WTC11 (cell line): ENCODE results near the gene HIPK2. TPM values are rescaled to one million over a fixed set of nuclear protein-coding genes. Genes with fewer than 3 reads are reported as not detected.

Experiments used
- ATAC-seq: fragments of 200-7000 bp; cut with Tn5 transposase; 2 replicates; pipeline ENCODE4 v1.10.0; 2021; ENCODE audit warnings: mild to moderate bottlenecking, moderate library complexity
- CTCF ChIA-PET: fragments of 300-600 bp; sonication (Branson Sonifier 250); formaldehyde crosslinking; loops from one replicate; lab custom pipeline; 2021; ENCODE audit warnings: antibody characterized with exemption; lab: Charles Lee
- POLR2A ChIA-PET: fragments of 350-600 bp; sonication (Branson Sonifier 250); formaldehyde crosslinking; loops from one replicate; lab custom pipeline; 2021; ENCODE audit warnings: antibody characterized with exemption; lab: Charles Lee
- DNase-seq: peaks from one replicate; pipeline ENCODE4 v3.0.0; 2021; ENCODE audit warnings: low spot score
- H3K27ac Mint-ChIP-seq: 2 replicates; pipeline ENCODE4 v1.8.0; 2021; ENCODE audit warnings: mixed read lengths
- H3K27me3 Mint-ChIP-seq: 2 replicates; pipeline ENCODE4 v1.8.0; 2021; ENCODE audit warnings: low read depth, mild to moderate bottlenecking, moderate library complexity, mixed read lengths
- H3K36me3 Mint-ChIP-seq: 2 replicates; pipeline ENCODE4 v1.8.0; 2021; ENCODE audit warnings: mixed read lengths
- H3K4me1 Mint-ChIP-seq: 2 replicates; pipeline ENCODE4 v1.8.0; 2022; ENCODE audit warnings: mixed read lengths
- H3K4me3 Mint-ChIP-seq: 2 replicates; pipeline ENCODE4 v1.8.0; 2021; ENCODE audit warnings: mild to moderate bottlenecking, moderate library complexity, mixed read lengths
- H3K9me3 Mint-ChIP-seq: 2 replicates; pipeline ENCODE4 v1.8.0; 2021; ENCODE audit warnings: mixed read lengths
- ARID4B ChIP-seq: sonication (generic); formaldehyde crosslinking; IDR thresholded peaks from 2 replicates; pipeline ENCODE4 v1.8.0; 2023; ENCODE audit warnings: missing genetic modification reagents, mild to moderate bottlenecking, borderline replicate concordance
- FOXJ3 ChIP-seq: sonication (generic); formaldehyde crosslinking; IDR thresholded peaks from 2 replicates; pipeline ENCODE4 v1.9.0; 2021; ENCODE audit warnings: missing genetic modification reagents, mild to moderate bottlenecking, borderline replicate concordance
- FOXP1 ChIP-seq: sonication (generic); formaldehyde crosslinking; IDR thresholded peaks from 2 replicates; pipeline ENCODE4 v1.8.0; 2022; ENCODE audit warnings: missing genetic modification reagents, mild to moderate bottlenecking, moderate library complexity, borderline replicate concordance
- HMGA2 ChIP-seq: fragments of 250-450 bp; sonication (Bioruptor Pico); IDR thresholded peaks from 2 replicates; pipeline ENCODE4 v1.4.0; 2021; ENCODE audit warnings: mild to moderate bottlenecking, moderate library complexity
- IRF2 ChIP-seq: sonication (generic); formaldehyde crosslinking; IDR thresholded peaks from 2 replicates; pipeline ENCODE4 v1.8.0; 2022; ENCODE audit warnings: low read depth, missing genetic modification reagents, borderline replicate concordance
- JAZF1 ChIP-seq: fragments of 250-450 bp; sonication (Bioruptor Pico); IDR thresholded peaks from 2 replicates; pipeline ENCODE4 v1.9.0; 2021; ENCODE audit warnings: moderate library complexity, mild to moderate bottlenecking, inconsistent platforms
- MAX ChIP-seq: sonication (generic); formaldehyde crosslinking; IDR thresholded peaks from 2 replicates; pipeline ENCODE4 v1.8.0; 2022; ENCODE audit warnings: mild to moderate bottlenecking, missing genetic modification reagents
- MXD4 ChIP-seq: fragments of 250-450 bp; sonication (Bioruptor Pico); IDR thresholded peaks from 2 replicates; pipeline ENCODE4 v1.8.0; 2021; ENCODE audit warnings: mild to moderate bottlenecking, moderate library complexity, borderline replicate concordance
- NR1H2 ChIP-seq: sonication (generic); formaldehyde crosslinking; IDR thresholded peaks from 2 replicates; pipeline ENCODE4 v1.9.0; 2021; ENCODE audit warnings: mild to moderate bottlenecking, moderate library complexity, missing genetic modification reagents
- SP1 ChIP-seq: sonication (generic); formaldehyde crosslinking; conservative IDR thresholded peaks from 2 replicates; pipeline ENCODE4 v1.8.1; 2022; ENCODE audit warnings: missing genetic modification reagents
- ZMAT4 ChIP-seq: fragments of 250-450 bp; sonication (Bioruptor Pico); IDR thresholded peaks from 2 replicates; pipeline ENCODE4 v1.9.0; 2021; ENCODE audit warnings: mild to moderate bottlenecking
- total RNA-seq: library from RNA; stranded (reverse); gene quantifications from 3 replicates; pipeline ENCODE4 v1.2.3, GENCODE V29; 2021
- TF ChIP-seq, protein P1 (sequence below): fragments of 200-600 bp; IDR thresholded peaks from 2 replicates; pipeline ENCODE4 v1.8.0; 2022; ENCODE audit warnings: antibody characterized with exemption
- TF ChIP-seq, protein P2 (sequence below): sonication (generic); formaldehyde crosslinking; IDR thresholded peaks from 2 replicates; pipeline ENCODE4 v1.8.1; 2023; ENCODE audit warnings: mild to moderate bottlenecking, missing genetic modification reagents, moderate library complexity
- TF ChIP-seq, protein P3 (sequence below): sonication (generic); formaldehyde crosslinking; IDR thresholded peaks from 2 replicates; pipeline ENCODE4 v1.8.1; 2022; ENCODE audit warnings: mild to moderate bottlenecking, missing genetic modification reagents, moderate library complexity, borderline replicate concordance

Gene HIPK2
- total RNA-seq, 1 experiment from 2014 or later = 25.3 TPM

DNA sequence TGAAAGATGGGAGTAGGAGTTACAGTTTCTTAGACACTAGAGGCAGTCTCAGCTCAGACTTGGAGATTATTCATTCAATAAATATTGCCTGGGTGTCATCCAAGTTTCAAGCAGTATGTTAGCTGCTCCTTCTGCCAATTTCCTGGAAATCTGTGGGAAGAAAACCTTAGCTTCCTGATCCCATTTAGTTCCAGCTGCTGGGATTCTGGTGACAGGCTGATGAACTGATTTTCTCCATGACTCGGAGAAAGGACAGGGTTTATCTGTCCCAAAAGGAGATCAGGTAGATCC is 158.5 kb downstream of the HIPK2 start (continued):
- TF ChIP-seq ARID4B (CRISPR knock-in tag) = no peak

- peak; percentile 64 for DNase-seq
- ChIA-PET CTCF (interaction anchor here (0.5 to 3.4 kb wide), 55 partner anchors 8 to 708 kb away, joined by 3 to 72 read pairs (median 4); partner anchors contain the start of gene KLRG2), POLR2A (interaction anchor here (1.2 kb wide), 1 partner anchor 14 kb away, joined by 3 read pairs; no protein-coding TSS in a partner anchor)
- Mint-ChIP-seq H3K27me3 (no peaks in the 10 kb centered on the region), H3K4me3 (no peak overlapping the region), H3K36me3 (no peaks in the 10 kb centered on the region), H3K4me1 (peaks cover 12% of the 10 kb centered on the region), H3K9me3 (no peaks in the 10 kb centered on the region), H3K27ac (no peak overlapping the region)
- ATAC-seq = peak; percentile 23
- TF ChIP-seq HMGA2 = no peak
- TF ChIP-seq, protein P1, sequence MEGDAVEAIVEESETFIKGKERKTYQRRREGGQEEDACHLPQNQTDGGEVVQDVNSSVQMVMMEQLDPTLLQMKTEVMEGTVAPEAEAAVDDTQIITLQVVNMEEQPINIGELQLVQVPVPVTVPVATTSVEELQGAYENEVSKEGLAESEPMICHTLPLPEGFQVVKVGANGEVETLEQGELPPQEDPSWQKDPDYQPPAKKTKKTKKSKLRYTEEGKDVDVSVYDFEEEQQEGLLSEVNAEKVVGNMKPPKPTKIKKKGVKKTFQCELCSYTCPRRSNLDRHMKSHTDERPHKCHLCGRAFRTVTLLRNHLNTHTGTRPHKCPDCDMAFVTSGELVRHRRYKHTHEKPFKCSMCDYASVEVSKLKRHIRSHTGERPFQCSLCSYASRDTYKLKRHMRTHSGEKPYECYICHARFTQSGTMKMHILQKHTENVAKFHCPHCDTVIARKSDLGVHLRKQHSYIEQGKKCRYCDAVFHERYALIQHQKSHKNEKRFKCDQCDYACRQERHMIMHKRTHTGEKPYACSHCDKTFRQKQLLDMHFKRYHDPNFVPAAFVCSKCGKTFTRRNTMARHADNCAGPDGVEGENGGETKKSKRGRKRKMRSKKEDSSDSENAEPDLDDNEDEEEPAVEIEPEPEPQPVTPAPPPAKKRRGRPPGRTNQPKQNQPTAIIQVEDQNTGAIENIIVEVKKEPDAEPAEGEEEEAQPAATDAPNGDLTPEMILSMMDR = peak; percentile 44; the same call in 1 of the 2 replicates
Observed at GRCh38 chr7:139618482-139619366, 159.1 kb downstream of the HIPK2 start.

GRCh38 chr7:139617074-139617473 is 160.7 kb downstream of the HIPK2 start:
- H3K4me3 Mint-ChIP-seq = no peak overlapping the region
- no peaks in the 10 kb centered on the region for H3K9me3 Mint-ChIP-seq
- H3K36me3 Mint-ChIP-seq = 0 out of 2 replicates have a peak, but pooled peaks cover 2% of the 10 kb centered on the region
- ATAC-seq (no peak), DNase-seq (no peak)
- CTCF ChIA-PET = interaction anchor here (0.7 to 3.4 kb wide), 6 partner anchors 15 to 386 kb away, joined by 3 to 72 read pairs (median 14); no protein-coding TSS in a partner anchor
- peaks cover 20% of the 10 kb centered on the region for H3K4me1 Mint-ChIP-seq
- POLR2A ChIA-PET = no interaction called here
- TF ChIP-seq MAX (CRISPR knock-in tag) = no peak
- TF ChIP-seq, protein P2, sequence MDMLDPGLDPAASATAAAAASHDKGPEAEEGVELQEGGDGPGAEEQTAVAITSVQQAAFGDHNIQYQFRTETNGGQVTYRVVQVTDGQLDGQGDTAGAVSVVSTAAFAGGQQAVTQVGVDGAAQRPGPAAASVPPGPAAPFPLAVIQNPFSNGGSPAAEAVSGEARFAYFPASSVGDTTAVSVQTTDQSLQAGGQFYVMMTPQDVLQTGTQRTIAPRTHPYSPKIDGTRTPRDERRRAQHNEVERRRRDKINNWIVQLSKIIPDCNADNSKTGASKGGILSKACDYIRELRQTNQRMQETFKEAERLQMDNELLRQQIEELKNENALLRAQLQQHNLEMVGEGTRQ (CRISPR knock-in tag) = no peak
- no peaks in the 10 kb centered on the region for H3K27me3 Mint-ChIP-seq
- no peak overlapping the region for H3K27ac Mint-ChIP-seq

DNA sequence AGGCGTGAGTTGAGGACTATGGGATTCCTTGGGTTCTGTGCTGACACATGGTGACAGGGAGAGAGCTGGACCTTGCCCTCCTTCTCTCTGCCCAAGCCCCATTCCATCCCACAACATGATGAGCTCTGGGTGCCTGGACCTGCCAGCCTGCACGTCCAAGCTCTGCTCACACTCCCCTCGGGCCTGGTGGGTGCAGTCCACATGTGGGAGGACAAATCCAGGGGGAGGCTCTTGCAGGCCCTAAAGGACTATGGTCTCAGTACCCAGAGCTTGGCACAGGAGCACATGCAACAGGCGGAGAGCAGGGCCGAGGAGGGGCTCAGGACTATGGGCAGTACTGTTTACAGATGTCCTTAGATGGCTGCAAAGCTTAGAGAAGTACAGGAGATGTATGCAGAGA is 162.9 kb downstream of the HIPK2 start:
- DNase-seq (no peak), ATAC-seq (no peak)
- POLR2A ChIA-PET = no interaction called here
- H3K27ac Mint-ChIP-seq = no peak overlapping the region
- CTCF ChIA-PET = interaction anchor here (1.2 to 3.4 kb wide), 3 partner anchors 13 to 391 kb away, joined by 4 to 31 read pairs (median 15); no protein-coding TSS in a partner anchor
- H3K9me3 Mint-ChIP-seq = no peaks in the 10 kb centered on the region
- no peak overlapping the region for H3K4me3 Mint-ChIP-seq
- peaks cover 20% of the 10 kb centered on the region for H3K4me1 Mint-ChIP-seq
- no peaks in the 10 kb centered on the region for H3K27me3 Mint-ChIP-seq
- peaks cover 5% of the 10 kb centered on the region for H3K36me3 Mint-ChIP-seq
- TF ChIP-seq, protein P3, sequence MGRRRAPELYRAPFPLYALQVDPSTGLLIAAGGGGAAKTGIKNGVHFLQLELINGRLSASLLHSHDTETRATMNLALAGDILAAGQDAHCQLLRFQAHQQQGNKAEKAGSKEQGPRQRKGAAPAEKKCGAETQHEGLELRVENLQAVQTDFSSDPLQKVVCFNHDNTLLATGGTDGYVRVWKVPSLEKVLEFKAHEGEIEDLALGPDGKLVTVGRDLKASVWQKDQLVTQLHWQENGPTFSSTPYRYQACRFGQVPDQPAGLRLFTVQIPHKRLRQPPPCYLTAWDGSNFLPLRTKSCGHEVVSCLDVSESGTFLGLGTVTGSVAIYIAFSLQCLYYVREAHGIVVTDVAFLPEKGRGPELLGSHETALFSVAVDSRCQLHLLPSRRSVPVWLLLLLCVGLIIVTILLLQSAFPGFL = no peak
- TF ChIP-seq MXD4 (CRISPR knock-in tag) = no peak
- TF ChIP-seq IRF2 = no peak
- no peak for TF ChIP-seq FOXP1
- no peak for TF ChIP-seq ZMAT4 (CRISPR knock-in tag)
- no peak for TF ChIP-seq JAZF1 (CRISPR knock-in tag)
- TF ChIP-seq NR1H2 (CRISPR knock-in tag) = no peak
- no peak for TF ChIP-seq FOXJ3 (CRISPR knock-in tag)
- no peak for TF ChIP-seq ARID4B (CRISPR knock-in tag)
- TF ChIP-seq SP1 (CRISPR knock-in tag) = no peak
